K562 treated with DMSO at 1 percent for 12 hours (cell line): ENCODE results near the gene DENND4B. TPM values are rescaled to one million over a fixed set of nuclear protein-coding genes. Genes with fewer than 3 reads are reported as not detected.

Source experiments
- total RNA-seq: library from RNA; unstranded; fragments of 300-600 nt; gene quantifications from 2 replicates; pipeline ENCODE4 v1.2.3, GENCODE V29; 2022; ENCODE audit not compliant: insufficient read depth

The DENND4B gene
- total RNA-seq: 26.8 and 51.8 TPM in 2 replicates

DNA sequence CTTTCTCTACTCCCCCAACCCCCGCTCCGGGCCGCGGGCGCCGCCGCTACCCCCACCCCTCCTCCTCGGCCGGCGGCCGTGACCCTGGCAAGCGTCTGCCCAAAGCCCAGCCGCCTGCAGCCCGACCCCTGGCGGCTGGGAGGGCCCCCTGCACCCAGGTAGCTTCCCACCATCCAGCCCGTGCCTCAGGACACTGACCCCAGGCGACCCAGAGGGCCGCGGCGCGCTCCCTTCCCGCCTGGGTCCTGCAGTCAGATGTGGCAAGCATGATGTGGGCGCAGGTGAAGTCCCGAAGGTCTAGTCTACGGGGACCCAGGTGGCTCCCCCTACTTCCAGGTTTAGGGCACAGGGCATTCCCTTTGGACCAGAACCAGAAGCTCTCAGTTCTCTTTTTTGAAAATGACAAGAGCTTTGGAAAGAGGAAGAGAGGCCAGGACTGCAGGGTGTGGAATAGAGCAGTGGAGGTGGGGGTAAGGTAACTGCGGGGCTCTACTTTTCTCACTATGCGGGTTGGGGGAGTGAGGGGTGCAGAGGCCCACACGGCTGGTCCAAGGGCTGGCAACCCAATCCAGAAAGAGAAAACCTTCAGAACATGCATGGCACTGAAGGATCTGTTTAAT, at the start of gene DENND4B:
Gene DENND4B (minus strand): TSS at position 97 of the 620 bp plus-strand sequence. CDS start 2,344 bp downstream, outside the sequence.

GRCh38 chr1:153990468-153991150, 44.1 kb upstream of the DENND4B start, which contains the start of gene RPS27:
Gene RPS27, plus strand, starts transcription at chr1:153990762. Its CDS starts 35 bp downstream, at chr1:153990797.

DNA sequence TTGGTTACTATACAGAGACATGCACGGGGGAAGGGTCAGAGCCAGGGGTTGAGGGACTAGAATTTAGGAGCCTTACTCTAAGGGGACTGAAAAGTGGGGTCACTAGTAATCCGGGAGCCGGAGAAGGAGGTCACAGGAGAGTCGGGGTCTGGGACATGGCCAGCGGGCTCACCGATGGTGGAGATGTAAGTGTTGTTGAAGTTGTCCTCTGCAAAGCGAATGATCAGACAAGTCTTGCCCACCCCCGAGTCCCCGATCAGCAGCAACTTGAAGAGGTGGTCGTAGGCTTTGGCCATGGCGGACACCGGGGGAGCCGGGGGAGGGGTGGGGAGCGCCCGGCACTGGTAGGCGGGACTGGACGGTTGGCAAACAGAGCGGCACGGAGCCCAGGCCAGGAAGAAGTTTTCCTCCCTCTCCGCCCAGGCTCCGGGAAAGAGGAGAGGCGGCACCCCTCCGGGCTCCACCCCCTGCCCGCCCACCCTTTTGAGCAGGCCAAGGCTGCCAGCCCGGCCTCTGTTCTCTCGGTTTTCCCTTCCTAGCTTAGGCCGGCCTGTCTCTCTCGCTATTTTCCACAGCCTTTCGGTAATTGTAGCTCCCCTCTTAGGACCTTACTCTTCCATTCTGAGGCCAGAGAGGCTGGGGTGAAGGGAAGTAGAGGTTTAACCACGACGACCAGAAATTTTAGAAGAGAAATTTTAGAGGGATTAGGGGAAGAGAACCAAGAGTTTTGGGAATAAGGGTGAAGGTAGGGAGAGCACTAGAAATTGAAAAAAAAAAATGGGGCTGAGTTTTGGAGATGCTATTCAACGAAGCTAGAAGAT, 39.6 kb upstream of the DENND4B start, which contains the start of gene RAB13:
Gene RAB13 (minus strand): TSS at position 399 of the 821 bp plus-strand sequence. CDS start 103 bp downstream, at position 296.

DNA sequence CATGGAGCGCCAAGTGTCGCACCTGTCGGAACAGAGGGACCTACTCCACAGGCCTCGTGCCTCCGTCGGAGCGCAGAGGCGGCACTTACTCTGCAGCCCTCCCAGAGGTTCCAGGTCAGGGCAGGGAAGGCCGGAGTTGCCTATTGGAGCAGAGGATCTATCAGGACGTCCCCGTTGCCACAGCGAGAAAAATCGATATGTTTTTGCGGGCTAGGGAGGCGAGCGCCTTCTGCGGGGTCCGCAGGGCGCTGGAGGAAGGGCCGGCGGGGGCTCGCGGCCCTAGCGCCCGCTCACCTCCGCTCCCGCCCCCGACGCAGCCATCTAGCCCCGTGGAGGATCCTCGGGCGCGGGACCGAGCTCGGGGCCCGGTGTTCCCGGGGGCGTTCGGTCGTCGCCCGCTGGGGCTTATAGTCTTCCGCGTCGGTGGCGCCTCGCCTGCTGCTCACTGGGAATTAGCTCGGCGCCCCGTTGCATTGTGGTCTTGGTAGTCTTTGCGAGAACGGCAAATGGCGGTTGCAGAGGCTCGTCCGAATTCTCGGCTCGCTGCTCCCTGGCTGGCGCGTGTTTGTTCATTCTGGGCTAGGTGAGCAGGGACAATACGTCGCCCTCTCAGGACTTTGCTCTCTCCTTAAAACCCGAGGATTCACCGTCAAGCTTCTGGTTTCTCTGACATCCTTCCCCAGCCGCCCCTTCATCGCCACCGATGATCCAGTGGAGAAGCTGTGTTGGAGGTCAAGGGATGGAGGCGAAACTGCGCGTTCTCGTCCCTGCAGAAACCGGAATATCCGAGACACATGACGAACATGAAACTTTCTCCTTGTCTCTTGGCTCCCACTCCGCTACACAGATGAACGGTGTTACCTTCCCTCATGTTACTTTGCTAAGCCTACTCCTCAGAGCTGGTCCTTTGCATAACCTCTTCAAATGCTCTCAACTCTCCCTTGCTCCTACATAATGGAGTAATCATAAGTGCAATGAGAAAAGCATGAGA, 31.0 kb upstream of the DENND4B start, which contains the start of gene JTB:
Gene JTB (minus strand): TSS at position 425 of the 991 bp plus-strand sequence. CDS start 422 bp downstream, at position 3.

DNA sequence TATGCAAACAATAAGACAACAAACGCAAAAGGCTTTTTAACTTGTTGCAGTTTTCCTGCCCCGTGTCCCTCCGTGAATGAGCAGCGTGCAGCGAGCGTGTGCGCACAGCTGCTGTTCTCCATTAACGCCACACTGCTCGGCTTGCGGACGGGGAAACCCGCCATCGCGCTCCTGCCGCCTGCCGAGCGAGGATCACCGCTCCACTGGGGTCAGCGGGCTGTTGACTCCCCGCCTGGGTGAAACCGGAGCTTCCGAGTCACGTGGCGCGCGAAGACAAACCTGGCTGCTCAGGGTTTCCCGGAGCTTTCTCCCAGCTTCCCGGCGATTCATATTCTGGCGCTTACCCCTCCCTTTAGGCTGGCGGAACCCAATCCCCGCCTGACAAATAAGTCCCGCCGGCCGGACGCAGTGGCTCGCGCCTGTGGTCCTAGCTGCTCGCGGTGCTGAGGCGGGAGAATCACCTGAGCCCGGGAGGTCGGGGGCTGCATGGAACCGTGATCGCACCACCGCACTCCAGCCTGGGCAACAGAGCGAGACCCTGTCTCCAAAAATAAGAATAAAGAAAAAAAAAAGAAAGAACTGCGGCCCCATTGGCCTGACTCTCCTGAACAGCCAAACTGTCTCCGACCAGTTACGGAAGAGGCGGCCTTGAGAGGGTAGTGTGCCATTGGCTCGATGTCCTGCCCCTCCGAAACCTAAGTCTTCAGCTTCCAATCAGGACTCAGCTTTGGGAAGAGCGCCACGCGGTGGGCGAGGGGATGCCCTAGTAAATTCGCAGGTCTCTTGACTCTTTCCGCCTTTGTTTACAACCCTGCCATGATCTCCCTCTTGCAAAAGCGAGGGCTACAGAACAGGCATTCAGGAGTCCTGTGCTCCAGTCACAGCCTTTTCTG, 20.8 kb upstream of the DENND4B start, which contains the start of gene CREB3L4:
Gene CREB3L4 (plus strand): TSS at position 796 of the 893 bp plus-strand sequence. CDS start 624 bp downstream, outside the sequence.

GRCh38 chr1:153963030-153963849, 16.7 kb upstream of the DENND4B start, which contains the start of gene SLC39A1:
Gene SLC39A1, minus strand, starts transcription at chr1:153963537. Its CDS starts 822 bp downstream, at chr1:153962715.

DNA sequence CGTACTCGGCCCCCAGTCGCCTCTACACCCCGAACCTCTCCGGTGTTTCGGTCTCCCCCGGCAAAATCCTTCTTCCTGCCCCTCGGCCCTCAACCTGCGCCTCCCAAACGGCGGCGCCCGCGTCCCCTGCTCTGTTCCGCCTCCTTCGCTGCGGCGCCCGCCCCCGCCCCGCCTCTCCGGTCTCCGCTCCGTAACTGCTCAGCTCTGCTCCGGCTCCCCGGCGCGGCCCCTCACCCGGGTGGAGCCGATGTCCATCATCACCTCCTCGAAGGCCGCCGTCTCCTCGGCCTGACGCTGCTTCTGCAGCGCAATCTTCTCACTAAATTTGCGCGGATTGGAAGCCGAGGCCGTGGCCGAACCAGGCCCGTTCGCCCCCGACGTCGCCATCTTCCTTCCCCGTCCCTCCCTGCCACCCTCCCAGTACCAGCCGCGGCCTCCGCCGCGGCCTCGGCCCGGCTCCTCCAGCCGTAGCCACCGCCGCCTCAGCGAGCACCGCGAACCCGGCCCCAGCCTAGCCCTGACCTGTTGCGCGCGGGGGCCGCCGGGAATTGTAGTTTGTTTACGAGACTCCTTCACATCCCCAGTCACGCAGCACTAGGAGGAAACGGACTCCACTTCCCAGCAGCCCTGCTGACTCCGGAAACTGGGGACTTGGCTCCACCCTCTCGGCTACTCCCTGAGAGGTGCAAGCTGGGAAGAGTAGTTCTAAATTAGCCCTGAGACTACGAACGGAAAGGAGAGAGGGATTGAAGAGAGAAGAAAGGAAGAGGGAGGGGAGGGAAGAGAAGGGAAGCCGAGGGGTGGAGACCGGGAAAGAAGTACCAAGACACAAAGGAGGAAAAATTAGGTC, 11.8 kb upstream of the DENND4B start, which contains the start of gene CRTC2:
Gene CRTC2 (minus strand): TSS at position 502 of the 850 bp plus-strand sequence. CDS start 115 bp downstream, at position 387.

GRCh38 chr1:153922972-153923925, 23.3 kb downstream of the DENND4B start, which contains the start of gene GATAD2B:
Gene GATAD2B, minus strand, starts transcription at chr1:153922972. Its CDS starts 94,625 bp downstream, at chr1:153828347.

Other genes with a start within 250 kb of the DENND4B start
- 11.0 and 33.4 TPM in 2 replicates for gene INTS3, start 218.7 kb downstream of the DENND4B start, total RNA-seq
- 7.4 and 8.9 TPM in 2 replicates for gene SLC27A3, start 171.3 kb downstream of the DENND4B start, total RNA-seq
- gene GATAD2B, start 23.7 kb downstream of the DENND4B start, total RNA-seq: 3.2 and 15.7 TPM in 2 replicates
- 25.2 and 47.4 TPM in 2 replicates for gene CRTC2, start 11.9 kb upstream of the DENND4B start, total RNA-seq
- gene SLC39A1, start 16.8 kb upstream of the DENND4B start, total RNA-seq: 61.1 and 72.1 TPM in 2 replicates
- 19.6 and 25.0 TPM in 2 replicates for gene CREB3L4, start 21.2 kb upstream of the DENND4B start, total RNA-seq
- 229 and 282 TPM in 2 replicates for gene JTB, start 31.0 kb upstream of the DENND4B start, total RNA-seq
- 135 and 137 TPM in 2 replicates for gene RAB13, start 39.6 kb upstream of the DENND4B start, total RNA-seq
- gene RPS27, start 44.0 kb upstream of the DENND4B start, total RNA-seq: 12,759 and 17,598 TPM in 2 replicates
- not detected in 2 replicates for gene NUP210L, start 208.4 kb upstream of the DENND4B start, total RNA-seq
- 228 and 361 TPM in 2 replicates for gene TPM3, start 245.4 kb upstream of the DENND4B start, total RNA-seq